ENCODE measurements around the gene LIMCH1.
"Not testable (repeated sequence)": the region's sequence is repeated elsewhere in the genome, so short reads cannot be mapped to it uniquely, and the experiment has no call there.

LIMCH1 gene

GRCh38 chr4:41538017-41538733 lies at the start of gene LIMCH1:
LIMCH1 (plus strand) TSS chr4:41538157; CDS start chr4:41605996, 67,839 bp downstream.
- no peak for TF ChIP-seq CTCF (conservative IDR thresholded peaks at IDR 0.05; ENCODE audit: low read length)
- no peak within 1 kb of the TSS for H3K4me3 ChIP-seq (ENCODE audit: low read length)
- DNase-seq (ENCODE audit: low read depth): peak; percentile 54

- not testable (repeated sequence) for DNase-seq (ENCODE audit: low read depth)
Measured at GRCh38 chr4:41491081-41491576, 46.8 kb upstream of the LIMCH1 start.

GRCh38 chr4:41496977-41497376 lies 41.0 kb upstream of the LIMCH1 start:
- DNase-seq (ENCODE audit: low read depth): no peak
- no peak overlapping the region for H3K4me3 ChIP-seq (ENCODE audit: low read length)
- TF ChIP-seq CTCF (conservative IDR thresholded peaks at IDR 0.05; ENCODE audit: low read length): no peak

More at GRCh38 chr4:41491081-41491576, 46.8 kb upstream of the LIMCH1 start:
- not testable (repeated sequence) for H3K4me3 ChIP-seq (ENCODE audit: low read length)

GRCh38 chr4:41498177-41498576 lies 39.8 kb upstream of the LIMCH1 start:
- DNase-seq (ENCODE audit: low read depth): no peak
- H3K4me3 ChIP-seq (ENCODE audit: low read length): no peak overlapping the region
- no peak for TF ChIP-seq CTCF (conservative IDR thresholded peaks at IDR 0.05; ENCODE audit: low read length)

- H3K4me3 ChIP-seq (ENCODE audit: low read length): no peak overlapping the region
Measured at GRCh38 chr4:41504167-41504818, 33.7 kb upstream of the LIMCH1 start.

GRCh38 chr4:41505161-41505661 lies 32.7 kb upstream of the LIMCH1 start:
- no peak for TF ChIP-seq CTCF (conservative IDR thresholded peaks at IDR 0.05; ENCODE audit: low read length)
- H3K4me3 ChIP-seq (ENCODE audit: low read length): no peak overlapping the region
- peak; percentile 50 for DNase-seq (ENCODE audit: low read depth)

More at GRCh38 chr4:41504167-41504818, 33.7 kb upstream of the LIMCH1 start:
- DNase-seq (ENCODE audit: low read depth): no peak
- TF ChIP-seq CTCF (conservative IDR thresholded peaks at IDR 0.05; ENCODE audit: low read length): no peak

GRCh38 chr4:41506130-41506529 lies 31.8 kb upstream of the LIMCH1 start:
- no peak for TF ChIP-seq CTCF (conservative IDR thresholded peaks at IDR 0.05; ENCODE audit: low read length)
- peak; percentile 44 for DNase-seq (ENCODE audit: low read depth)

More at GRCh38 chr4:41506130-41506529, 31.8 kb upstream of the LIMCH1 start:
- H3K4me3 ChIP-seq (ENCODE audit: low read length): no peak overlapping the region

Measured in AG10803 (cell line).